Ovary (tissue), 9 donors: ENCODE measurements around the gene STYK1. TPM values are rescaled to one million over a fixed set of nuclear protein-coding genes. Genes with fewer than 3 reads are reported as not detected.

Experiments used
- DNase-seq, 5 donors: peaks; one replicate each; pipeline ENCODE4 v3.0.0-alpha.2; 2019 to 2020
- H3K27ac ChIP-seq, 2 donors: fragments of 200-600 bp; one replicate each; pipeline versions ENCODE4 v1.5.1 to v1.8.0; 2019 to 2022
- H3K27me3 ChIP-seq: fragments of 200-600 bp; one replicate; pipeline ENCODE4 v1.8.0; 2022
- H3K36me3 ChIP-seq: fragments of 200-600 bp; sonication (generic); one replicate; pipeline ENCODE4 v1.5.1; 2019
- H3K4me1 ChIP-seq: one replicate; pipeline ENCODE4 v1.8.1; 2013; ENCODE audit warnings: mild to moderate bottlenecking, moderate library complexity; ENCODE audit not compliant: insufficient read depth
- H3K4me3 ChIP-seq: fragments of 200-600 bp; sonication (generic); one replicate; pipeline ENCODE4 v1.5.1; 2017
- H3K9me3 ChIP-seq, 2 donors: fragments of 200-600 bp in 1 of 2; sonication (generic) in 1 of 2; one replicate each; pipeline versions ENCODE4 v1.5.1 to v1.8.1; 2013 to 2019; ENCODE audit warnings: mild to moderate bottlenecking in 1 of 2, moderate library complexity in 1 of 2
- EP300 ChIP-seq: sonication (generic); formaldehyde crosslinking; IDR thresholded peaks from one replicate; pipeline ENCODE4 v1.6.1; 2017; ENCODE audit warnings: antibody characterized with exemption
- POLR2A ChIP-seq: fragments of 450-650 bp; IDR thresholded peaks from one replicate; pipeline ENCODE4 v1.6.1; 2017; ENCODE audit warnings: antibody characterized with exemption, mild to moderate bottlenecking, moderate library complexity
- WGBS, 3 donors: extraction: QIAGEN DNeasy Blood & Tissue Kit in 1 of 3; methylation state at CpG; one replicate each; pipeline versions ENCODE4 v1.1.5 to v1.1.7; 2013 to 2017; 5-methylcytosine and 5-hydroxymethylcytosine counted together
- intact Hi-C, 4 donors: fragments of 100-400 bp; cut with DNase I; formaldehyde crosslinking; loops; one replicate each; pipeline versions ENCODE4 v1.11.0 to v1.15.1; 2022 to 2023
- polyA plus RNA-seq, 2 donors: library from polyadenylated mRNA; stranded (reverse); fragments of 200-250 nt in 1 of 2; fragments of 350-450 nt in 1 of 2; fragmentation: Illumina TruSeq in 1 of 2; extraction: RNeasy Lipid Tissue Mini Kit (QIAGEN cat#74804) in 1 of 2; gene quantifications; one replicate each; pipeline ENCODE4 v1.2.3, GENCODE V29; 2013 to 2014
- total RNA-seq, 7 donors: library from RNA; depleted of rRNA in 2 of 7; stranded (reverse); fragments of >200 nt in 2 of 7; fragmentation: NEBNext Ultra II Directional in 3 of 7; extraction: Animal tissue kit (Norgen Biotek cat#: 25700) in 3 of 7; gene quantifications; one replicate each; pipeline versions ENCODE4 v1.1.0 to v1.2.4, GENCODE V29; 2016 to 2023
- TF ChIP-seq, protein P1 (sequence below), 3 donors: fragments of 450-650 bp in 2 of 3; fragments of 200-600 bp in 1 of 3; IDR thresholded peaks; one replicate each; pipeline versions ENCODE4 v1.5.1 to v1.8.0; 2016 to 2022; ENCODE audit warnings: antibody characterized with exemption in 3 of 3, mild to moderate bottlenecking in 1 of 3
- donor health status: DM: no; HTN: no; CAD: no; lungs with moderate emphysema.
- donor health status: DM: no; HTN: no; CAD: no.
- donor health status: Bipolar disorder and iron deficiency.
- donor health status: DM: yes; HTN: yes; CAD: no.
- donor health status: DM: no; HTN: no; CAD: no.
- donor health status: DM: yes; HTN: yes; CAD: no.

The STYK1 gene
- total and polyA plus RNA-seq, 9 donors, result 0.07 to 1.3 (median 0.33) TPM; not detected in 2

DNA sequence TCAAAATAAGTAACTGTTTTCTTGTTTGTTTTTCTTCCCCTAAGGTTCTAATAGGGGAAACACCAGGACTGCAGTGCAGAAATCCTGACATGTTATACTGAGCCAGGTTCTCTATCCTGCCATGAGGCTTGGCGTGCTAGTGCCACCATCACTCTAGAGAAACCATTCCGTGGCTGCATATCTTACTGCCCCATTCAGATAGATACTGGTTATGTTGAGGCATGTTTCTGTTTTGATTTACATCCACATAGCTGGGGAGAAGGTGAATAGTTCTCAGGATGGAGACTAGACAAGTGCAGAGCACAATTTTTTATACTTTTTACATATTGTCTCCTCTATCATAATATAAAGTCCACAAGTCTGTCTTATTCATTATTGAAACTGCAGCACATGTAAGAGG, 72.0 kb downstream of the STYK1 start:
- 94% methylated on average over 2 of the region's 2 CpGs for WGBS, 3 donors
- DNase-seq, result no peak
- Histone ChIP-seq H3K4me1 (no peaks in the 10 kb centered on the region), H3K36me3 (no peaks in the 10 kb centered on the region), H3K4me3 (no peak overlapping the region), H3K27ac (no peak overlapping the region), H3K9me3 (no peaks in the 10 kb centered on the region), H3K27me3 (no peaks in the 10 kb centered on the region)
- no peak for TF ChIP-seq POLR2A
- TF ChIP-seq EP300, result no peak
- intact Hi-C loops, result no loop called here

DNA sequence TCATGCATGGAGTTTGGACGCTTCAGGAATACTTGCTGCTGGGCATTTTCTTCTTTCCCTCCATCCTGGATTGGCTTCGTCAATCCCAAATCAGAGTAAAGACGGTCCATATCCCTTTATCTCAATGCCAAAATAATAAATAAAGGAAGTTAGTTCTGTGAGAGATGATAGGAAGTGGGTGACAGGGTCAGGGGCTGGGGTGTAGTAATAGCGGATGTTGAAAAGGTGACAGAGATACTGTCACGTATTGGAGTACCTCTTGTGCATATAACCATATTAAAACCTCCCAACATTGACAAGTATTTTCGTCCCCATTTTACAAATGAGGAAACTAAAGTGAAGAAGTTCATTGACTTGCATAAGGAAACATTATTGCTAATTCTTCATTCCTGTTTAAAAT, 72.9 kb downstream of the STYK1 start:
- Histone ChIP-seq H3K27me3 (no peaks in the 10 kb centered on the region), H3K4me1 (no peaks in the 10 kb centered on the region), H3K9me3 (no peaks in the 10 kb centered on the region), H3K4me3 (no peak overlapping the region), H3K27ac (no peak overlapping the region), H3K36me3 (no peaks in the 10 kb centered on the region)
- intact Hi-C loops, result no loop called here
- TF ChIP-seq POLR2A, result no peak
- TF ChIP-seq EP300, result no peak
- TF ChIP-seq, protein P1, sequence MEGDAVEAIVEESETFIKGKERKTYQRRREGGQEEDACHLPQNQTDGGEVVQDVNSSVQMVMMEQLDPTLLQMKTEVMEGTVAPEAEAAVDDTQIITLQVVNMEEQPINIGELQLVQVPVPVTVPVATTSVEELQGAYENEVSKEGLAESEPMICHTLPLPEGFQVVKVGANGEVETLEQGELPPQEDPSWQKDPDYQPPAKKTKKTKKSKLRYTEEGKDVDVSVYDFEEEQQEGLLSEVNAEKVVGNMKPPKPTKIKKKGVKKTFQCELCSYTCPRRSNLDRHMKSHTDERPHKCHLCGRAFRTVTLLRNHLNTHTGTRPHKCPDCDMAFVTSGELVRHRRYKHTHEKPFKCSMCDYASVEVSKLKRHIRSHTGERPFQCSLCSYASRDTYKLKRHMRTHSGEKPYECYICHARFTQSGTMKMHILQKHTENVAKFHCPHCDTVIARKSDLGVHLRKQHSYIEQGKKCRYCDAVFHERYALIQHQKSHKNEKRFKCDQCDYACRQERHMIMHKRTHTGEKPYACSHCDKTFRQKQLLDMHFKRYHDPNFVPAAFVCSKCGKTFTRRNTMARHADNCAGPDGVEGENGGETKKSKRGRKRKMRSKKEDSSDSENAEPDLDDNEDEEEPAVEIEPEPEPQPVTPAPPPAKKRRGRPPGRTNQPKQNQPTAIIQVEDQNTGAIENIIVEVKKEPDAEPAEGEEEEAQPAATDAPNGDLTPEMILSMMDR (IDR thresholded peaks at IDR 0.05), result no peak
- DNase-seq, result no peak
- WGBS, 3 donors, result 87 to 92% (median 88%) methylated on average over 6 of the region's 6 CpGs

DNA sequence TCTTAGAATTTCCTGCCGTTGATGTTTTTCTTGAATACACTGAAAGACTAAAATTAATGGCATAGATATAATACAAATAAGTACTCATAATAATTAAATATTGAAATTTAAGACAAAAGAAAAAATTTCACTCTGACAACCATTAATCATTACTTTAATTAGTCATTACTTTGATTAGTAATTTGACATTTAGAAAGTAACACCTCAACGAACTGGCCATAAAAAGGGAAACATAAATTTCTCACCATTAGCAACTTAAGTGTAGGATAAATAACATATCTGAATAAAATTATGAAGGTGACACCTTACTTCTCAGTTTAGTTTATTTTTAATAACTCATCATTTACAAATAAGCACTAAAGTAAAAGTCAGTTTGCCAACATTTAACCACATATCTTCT, 78.0 kb downstream of the STYK1 start:
- H3K27me3 ChIP-seq, result no peaks in the 10 kb centered on the region
- intact Hi-C loops, result no loop called here
- WGBS, 3 donors, result 77 to 81% (median 77%) methylated on average over 2 of the region's 2 CpGs
- no peaks in the 10 kb centered on the region for H3K36me3 ChIP-seq
- H3K4me3 ChIP-seq, result no peak overlapping the region
- H3K27ac ChIP-seq, result no peak overlapping the region
- no peaks in the 10 kb centered on the region for H3K4me1 ChIP-seq
- TF ChIP-seq POLR2A (no peak), EP300 (no peak)
- TF ChIP-seq, protein P1 (IDR thresholded peaks at IDR 0.05), result no peak
- H3K9me3 ChIP-seq, result no peaks in the 10 kb centered on the region
- no peak for DNase-seq

- 94 to 98% (median 96%) methylated on average over 3 of the region's 3 CpGs for WGBS, 3 donors
Observed at GRCh38 chr12:10590966-10591365, 82.9 kb downstream of the STYK1 start.

GRCh38 chr12:10584415-10584814, 89.4 kb downstream of the STYK1 start:
- Histone ChIP-seq H3K27ac (no peak overlapping the region), H3K9me3 (peaks cover 0 to 3% of the 10 kb centered on the region in 2 donors), H3K4me3 (no peak overlapping the region), H3K36me3 (no peaks in the 10 kb centered on the region), H3K4me1 (no peaks in the 10 kb centered on the region), H3K27me3 (no peaks in the 10 kb centered on the region)
- TF ChIP-seq POLR2A (no peak), EP300 (no peak)
- TF ChIP-seq, protein P1 (IDR thresholded peaks at IDR 0.05), result no peak
- intact Hi-C loops, result no loop called here
- WGBS, 3 donors, result 78 to 92% (median 86%) methylated on average over 1 of the region's 1 CpG
- no peak for DNase-seq

More at GRCh38 chr12:10590966-10591365, 82.9 kb downstream of the STYK1 start:
- Histone ChIP-seq H3K4me3 (no peak overlapping the region), H3K27ac (no peak overlapping the region), H3K36me3 (no peaks in the 10 kb centered on the region), H3K27me3 (no peaks in the 10 kb centered on the region), H3K4me1 (no peaks in the 10 kb centered on the region), H3K9me3 (no peaks in the 10 kb centered on the region)
- TF ChIP-seq, protein P1 (IDR thresholded peaks at IDR 0.05), result no peak
- intact Hi-C loops, result no loop called here
- DNase-seq, result no peak
